Measurements from ENCODE around the gene CSF2.

DNA sequence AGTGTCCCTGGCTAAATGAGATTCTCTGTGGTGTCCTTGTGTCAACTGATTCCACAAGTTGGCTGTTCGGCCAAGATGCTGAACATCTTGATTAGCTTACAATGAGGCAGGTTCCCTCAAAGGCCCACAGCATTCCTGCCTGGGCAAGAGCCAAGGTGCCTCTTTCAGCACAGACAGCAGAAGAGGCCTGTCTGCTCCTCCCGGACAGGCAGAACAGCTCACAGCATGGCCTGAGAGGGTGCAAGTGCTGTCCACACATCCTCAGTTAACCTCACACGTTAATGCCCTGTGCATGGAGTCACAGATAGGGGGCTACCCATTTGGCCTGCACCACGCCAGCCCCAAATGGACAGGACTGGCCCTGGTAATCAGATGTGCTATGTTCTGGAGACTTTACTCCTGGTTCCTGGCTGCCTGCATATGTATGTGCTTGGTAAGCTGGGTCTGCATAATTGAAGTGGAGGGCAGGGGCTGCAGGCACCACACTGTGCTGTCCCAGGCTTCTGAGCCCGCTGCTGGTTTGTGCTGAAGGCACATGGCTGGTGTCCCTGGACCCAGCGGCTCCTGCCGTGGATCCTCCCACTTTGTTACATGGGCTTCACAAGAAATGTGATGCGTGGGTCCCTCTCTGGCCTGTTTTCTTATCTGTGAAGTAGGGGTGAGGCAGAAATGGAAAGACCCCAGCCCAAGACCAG, 8.9 kb downstream of the CSF2 start:
- TF ChIP-seq POLR2A (IDR thresholded peaks at IDR 0.05) (no peak), CTCF (IDR thresholded peaks at IDR 0.05) (no peak)
